ENCODE results near the gene NAIF1. TPM values are rescaled to one million over a fixed set of nuclear protein-coding genes. Genes with fewer than 3 reads are reported as not detected.

Gene NAIF1
- total RNA-seq, 1 donor from 2014 or later = 8.8 TPM

DNA sequence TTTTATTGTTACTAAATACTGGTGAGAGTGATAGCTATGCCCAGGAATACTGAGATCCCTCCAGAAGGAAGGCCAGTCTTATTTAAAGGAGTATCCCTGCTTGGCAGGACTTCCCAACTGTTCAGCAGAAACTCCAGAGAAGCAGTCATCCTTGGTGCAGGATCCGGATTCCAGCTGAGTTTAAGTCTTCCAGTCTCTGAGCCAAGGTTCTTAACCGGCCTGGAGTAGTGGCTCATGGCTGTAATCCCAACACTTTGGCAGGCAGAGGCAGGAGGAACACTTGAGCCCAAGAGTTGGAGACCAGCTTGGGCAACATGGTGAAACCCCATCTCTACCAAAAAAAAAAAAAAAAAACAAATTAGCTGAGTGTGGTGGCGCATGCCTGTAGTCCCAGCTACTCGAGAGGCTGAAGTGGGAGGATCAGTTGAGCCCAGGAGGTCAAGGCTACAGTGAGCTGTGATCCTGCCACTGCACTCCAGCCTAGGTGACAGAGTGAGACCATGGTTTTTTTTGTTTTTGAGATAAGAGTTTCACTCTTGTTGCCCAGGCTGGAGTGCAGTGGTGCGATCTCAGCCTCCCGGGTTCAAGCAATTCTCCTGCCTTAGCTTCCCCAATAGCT is 7.6 kb downstream of the NAIF1 start:
- no peak overlapping the region for H3K27ac Mint-ChIP-seq (ENCODE audit: unreplicated experiment)
- no peaks in the 10 kb centered on the region for H3K27me3 Mint-ChIP-seq (ENCODE audit: low read depth)
- TF ChIP-seq, protein P1, sequence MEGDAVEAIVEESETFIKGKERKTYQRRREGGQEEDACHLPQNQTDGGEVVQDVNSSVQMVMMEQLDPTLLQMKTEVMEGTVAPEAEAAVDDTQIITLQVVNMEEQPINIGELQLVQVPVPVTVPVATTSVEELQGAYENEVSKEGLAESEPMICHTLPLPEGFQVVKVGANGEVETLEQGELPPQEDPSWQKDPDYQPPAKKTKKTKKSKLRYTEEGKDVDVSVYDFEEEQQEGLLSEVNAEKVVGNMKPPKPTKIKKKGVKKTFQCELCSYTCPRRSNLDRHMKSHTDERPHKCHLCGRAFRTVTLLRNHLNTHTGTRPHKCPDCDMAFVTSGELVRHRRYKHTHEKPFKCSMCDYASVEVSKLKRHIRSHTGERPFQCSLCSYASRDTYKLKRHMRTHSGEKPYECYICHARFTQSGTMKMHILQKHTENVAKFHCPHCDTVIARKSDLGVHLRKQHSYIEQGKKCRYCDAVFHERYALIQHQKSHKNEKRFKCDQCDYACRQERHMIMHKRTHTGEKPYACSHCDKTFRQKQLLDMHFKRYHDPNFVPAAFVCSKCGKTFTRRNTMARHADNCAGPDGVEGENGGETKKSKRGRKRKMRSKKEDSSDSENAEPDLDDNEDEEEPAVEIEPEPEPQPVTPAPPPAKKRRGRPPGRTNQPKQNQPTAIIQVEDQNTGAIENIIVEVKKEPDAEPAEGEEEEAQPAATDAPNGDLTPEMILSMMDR (IDR thresholded peaks at IDR 0.05) = no peak
- H3K9me3 Mint-ChIP-seq (ENCODE audit: low read depth) = no peaks in the 10 kb centered on the region
- peaks cover 5% of the 10 kb centered on the region for H3K4me1 Mint-ChIP-seq (ENCODE audit: low read depth)
- H3K36me3 Mint-ChIP-seq (ENCODE audit: low read depth) = peaks cover 6% of the 10 kb centered on the region
- no peak overlapping the region for H3K4me3 Mint-ChIP-seq (ENCODE audit: unreplicated experiment)
- no peak for DNase-seq (ENCODE audit: low spot score)

DNA sequence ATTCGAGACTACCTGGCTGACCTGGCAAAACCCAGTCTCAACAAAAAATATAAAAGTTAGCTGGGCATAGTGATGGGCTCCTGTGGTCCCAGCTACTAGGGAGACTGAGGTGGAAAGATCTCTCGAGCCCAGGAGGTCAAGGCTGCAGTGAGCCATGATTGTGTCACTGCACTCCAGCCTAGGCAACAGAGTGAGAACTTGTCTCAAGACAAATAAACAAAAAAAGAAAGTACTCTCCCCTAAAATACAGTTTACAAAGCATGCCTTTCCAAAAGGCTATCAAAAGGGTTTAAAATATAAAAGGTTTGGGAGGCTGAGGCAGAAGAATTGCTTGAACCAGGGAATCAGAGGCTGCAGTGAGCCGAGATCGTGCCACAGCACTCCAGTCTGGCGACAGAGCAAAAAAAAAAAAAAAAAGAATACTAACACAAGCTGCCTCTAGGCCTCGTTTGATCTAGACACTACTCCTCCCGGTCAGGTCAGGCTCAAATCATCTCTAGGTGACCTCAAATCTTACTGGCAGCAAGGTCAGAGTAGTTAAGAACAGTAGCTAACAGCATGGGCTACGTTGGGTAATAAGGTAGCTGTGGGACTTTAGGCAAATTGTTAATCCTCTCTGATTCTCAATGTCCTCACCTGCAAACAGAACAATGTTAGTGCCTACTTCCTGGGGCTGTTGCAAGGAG is 9.3 kb downstream of the NAIF1 start:
- H3K36me3 Mint-ChIP-seq (ENCODE audit: low read depth) = peaks cover 2% of the 10 kb centered on the region
- no peaks in the 10 kb centered on the region for H3K27me3 Mint-ChIP-seq (ENCODE audit: low read depth)
- no peak overlapping the region for H3K4me3 Mint-ChIP-seq (ENCODE audit: unreplicated experiment)
- H3K27ac Mint-ChIP-seq (ENCODE audit: unreplicated experiment) = no peak overlapping the region
- no peak for DNase-seq (ENCODE audit: low spot score)
- H3K4me1 Mint-ChIP-seq (ENCODE audit: low read depth) = peaks cover 5% of the 10 kb centered on the region
- TF ChIP-seq, protein P1 (IDR thresholded peaks at IDR 0.05) = no peak
- H3K9me3 Mint-ChIP-seq (ENCODE audit: low read depth) = no peaks in the 10 kb centered on the region

DNA sequence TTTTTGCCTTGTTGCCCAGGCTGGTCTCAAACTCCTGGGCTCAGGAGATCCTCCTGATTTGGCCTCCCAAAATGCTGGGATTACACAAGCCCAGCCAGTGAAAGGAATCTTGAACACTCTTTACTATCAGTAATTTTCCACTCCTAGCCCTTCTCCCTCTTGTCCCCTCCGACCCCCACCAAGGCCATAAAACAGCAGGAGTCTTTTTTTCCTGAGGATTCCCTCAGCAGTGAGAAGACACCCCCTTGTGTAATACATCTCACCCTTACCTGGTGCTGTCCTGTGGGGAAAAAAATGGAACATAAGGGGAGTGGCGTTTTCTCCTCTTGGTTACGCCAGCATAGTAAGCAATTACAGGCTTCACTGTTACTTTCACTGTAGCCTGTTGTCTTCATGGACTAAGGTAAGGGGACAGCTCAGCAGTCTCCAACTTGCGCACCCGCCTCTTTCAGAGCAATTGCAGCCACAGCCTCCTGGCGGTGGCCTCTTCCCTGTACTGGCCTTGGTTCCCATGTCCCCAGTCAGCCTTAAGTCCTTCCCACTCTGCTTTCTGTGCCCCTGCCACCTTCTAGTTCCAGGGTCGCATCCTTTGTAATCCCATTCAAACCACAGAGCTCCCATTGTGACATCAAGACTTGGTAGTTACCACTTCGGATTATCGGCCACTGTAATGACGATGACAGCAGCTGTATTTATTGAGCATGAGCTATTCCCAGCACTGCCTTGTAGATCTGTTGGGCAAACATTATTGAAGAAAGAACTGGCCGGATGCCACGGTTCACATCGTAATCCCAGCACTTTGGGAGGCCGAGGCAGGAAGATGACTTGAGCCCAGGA is 10.0 kb downstream of the NAIF1 start:
- no peak overlapping the region for H3K4me3 Mint-ChIP-seq (ENCODE audit: unreplicated experiment)
- H3K27ac Mint-ChIP-seq (ENCODE audit: unreplicated experiment) = no peak overlapping the region
- TF ChIP-seq, protein P1 (IDR thresholded peaks at IDR 0.05) = no peak
- DNase-seq (ENCODE audit: low spot score) = no peak
- no peaks in the 10 kb centered on the region for H3K9me3 Mint-ChIP-seq (ENCODE audit: low read depth)
- peaks cover 5% of the 10 kb centered on the region for H3K4me1 Mint-ChIP-seq (ENCODE audit: low read depth)
- no peaks in the 10 kb centered on the region for H3K27me3 Mint-ChIP-seq (ENCODE audit: low read depth)
- H3K36me3 Mint-ChIP-seq (ENCODE audit: low read depth) = peaks cover 2% of the 10 kb centered on the region

DNA sequence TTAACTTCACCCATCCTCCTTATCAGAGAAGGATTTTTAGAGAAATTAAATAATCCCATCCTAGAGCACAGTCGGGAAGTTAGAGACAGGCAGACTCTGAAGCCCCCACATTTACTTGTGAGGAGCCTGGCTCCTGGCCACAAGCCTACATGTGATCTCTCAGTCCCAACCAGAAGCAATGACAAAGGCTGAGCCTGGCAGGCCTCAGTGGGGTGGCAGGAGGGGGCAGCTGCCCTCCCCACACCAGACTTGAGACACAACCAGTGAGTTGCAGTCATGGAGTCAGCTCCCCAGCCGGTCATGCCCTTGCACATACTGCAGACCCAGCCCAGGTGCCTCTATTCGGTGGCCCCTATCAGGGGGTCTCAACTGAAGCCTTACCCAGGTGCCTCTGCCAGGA is 11.0 kb downstream of the NAIF1 start:
- H3K9me3 Mint-ChIP-seq (ENCODE audit: low read depth) = no peaks in the 10 kb centered on the region
- TF ChIP-seq, protein P1 (IDR thresholded peaks at IDR 0.05) = no peak
- peaks cover 5% of the 10 kb centered on the region for H3K4me1 Mint-ChIP-seq (ENCODE audit: low read depth)

DNA sequence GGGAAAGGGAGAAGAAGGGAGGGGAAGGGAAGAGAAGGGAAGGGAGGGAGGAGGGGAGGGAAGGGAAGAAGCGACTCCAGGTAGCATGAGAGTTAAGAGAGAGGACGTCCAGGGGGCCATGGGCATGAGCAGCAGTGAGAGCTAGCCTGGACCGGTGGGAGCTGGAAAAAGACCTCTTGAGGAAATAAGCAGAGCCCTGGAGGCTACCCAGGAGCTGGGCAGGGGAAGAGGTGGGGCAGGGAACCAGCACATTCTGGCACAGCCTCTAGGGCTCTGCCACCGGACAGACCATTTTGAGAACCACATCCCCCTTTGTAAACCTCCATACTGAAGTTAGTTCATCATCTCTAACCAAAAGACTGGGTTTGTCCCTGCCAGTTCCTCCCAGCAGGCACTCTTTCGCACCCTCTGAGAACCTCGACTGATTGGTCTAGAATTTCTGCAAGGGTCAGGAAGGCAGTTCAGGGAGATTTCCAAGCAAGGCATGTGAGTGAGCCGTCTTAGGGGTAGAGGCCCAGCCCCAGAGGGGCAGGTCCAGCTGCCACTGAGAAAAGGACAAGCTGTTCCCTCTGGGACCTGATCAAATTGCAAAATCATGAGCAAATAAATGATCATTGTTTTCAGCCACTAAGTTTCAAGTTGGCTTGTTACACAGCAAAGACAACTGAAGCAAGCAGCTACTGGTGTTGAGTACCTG is 11.6 kb downstream of the NAIF1 start:
- TF ChIP-seq, protein P1 (IDR thresholded peaks at IDR 0.05) = no peak
- Mint-ChIP-seq H3K27ac (ENCODE audit: unreplicated experiment) (peak overlapping the region; percentile 23), H3K27me3 (ENCODE audit: low read depth) (no peaks in the 10 kb centered on the region), H3K36me3 (ENCODE audit: low read depth) (no peaks in the 10 kb centered on the region), H3K4me1 (ENCODE audit: low read depth) (peaks cover 8% of the 10 kb centered on the region), H3K4me3 (ENCODE audit: unreplicated experiment) (no peak overlapping the region), H3K9me3 (ENCODE audit: low read depth) (no peaks in the 10 kb centered on the region)
- no peak for DNase-seq (ENCODE audit: low spot score)

More for the DNA sequence above, 11.0 kb downstream of the NAIF1 start:
- Mint-ChIP-seq H3K36me3 (ENCODE audit: low read depth) (peaks cover under 1% of the 10 kb centered on the region), H3K27ac (ENCODE audit: unreplicated experiment) (no peak overlapping the region), H3K4me3 (ENCODE audit: unreplicated experiment) (no peak overlapping the region), H3K27me3 (ENCODE audit: low read depth) (no peaks in the 10 kb centered on the region)
- no peak for DNase-seq (ENCODE audit: low spot score)

Data from chondrocyte (in vitro differentiated cells).